ENCODE data around the gene LRP1B. TPM values are rescaled to one million over a fixed set of nuclear protein-coding genes. Genes with fewer than 3 reads are reported as not detected.

The LRP1B gene
- total RNA-seq, 4 donors from 2014 or later: 3.3 to 11.1 (median 4.6) TPM

DNA sequence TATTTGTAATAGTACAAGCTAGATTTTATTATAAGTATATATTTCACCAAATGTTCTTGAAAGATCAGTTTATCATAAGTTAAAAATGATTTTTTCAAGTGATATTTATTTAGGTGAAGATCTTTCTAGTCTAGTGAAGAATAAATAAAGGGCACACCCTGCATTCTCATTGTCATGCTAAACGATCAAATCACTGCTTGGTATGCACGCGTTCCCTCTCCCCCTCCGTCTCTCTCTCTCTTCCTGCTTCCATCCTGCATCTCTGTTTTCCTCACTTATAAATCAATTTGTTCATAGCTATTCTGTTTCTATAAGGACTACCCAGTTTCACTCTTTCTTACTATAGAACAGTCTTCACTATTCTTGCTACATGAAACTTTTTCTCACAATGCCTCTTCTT, 1067.4 kb downstream of the LRP1B start:
- Histone ChIP-seq H3K27ac (no peak overlapping the region), H3K4me3 (no peak overlapping the region), H3K9me3 (no peaks in the 10 kb centered on the region), H3K4me1 (no peaks in the 10 kb centered on the region), H3K36me3 (no peaks in the 10 kb centered on the region), H3K27me3 (no peaks in the 10 kb centered on the region)
- intact Hi-C loops (cut with DNase I; ENCODE audit: low total_unique reads): no loop called here
- in situ Hi-C loops (cut with MboI; ENCODE audit: low sequenced_read_pairs in 4 of 4): no loop called here
- ATAC-seq (no peak), DNase-seq (no peak)
- TF ChIP-seq POLR2A (IDR thresholded peaks at IDR 0.05): no peak
- TF ChIP-seq, protein P1, sequence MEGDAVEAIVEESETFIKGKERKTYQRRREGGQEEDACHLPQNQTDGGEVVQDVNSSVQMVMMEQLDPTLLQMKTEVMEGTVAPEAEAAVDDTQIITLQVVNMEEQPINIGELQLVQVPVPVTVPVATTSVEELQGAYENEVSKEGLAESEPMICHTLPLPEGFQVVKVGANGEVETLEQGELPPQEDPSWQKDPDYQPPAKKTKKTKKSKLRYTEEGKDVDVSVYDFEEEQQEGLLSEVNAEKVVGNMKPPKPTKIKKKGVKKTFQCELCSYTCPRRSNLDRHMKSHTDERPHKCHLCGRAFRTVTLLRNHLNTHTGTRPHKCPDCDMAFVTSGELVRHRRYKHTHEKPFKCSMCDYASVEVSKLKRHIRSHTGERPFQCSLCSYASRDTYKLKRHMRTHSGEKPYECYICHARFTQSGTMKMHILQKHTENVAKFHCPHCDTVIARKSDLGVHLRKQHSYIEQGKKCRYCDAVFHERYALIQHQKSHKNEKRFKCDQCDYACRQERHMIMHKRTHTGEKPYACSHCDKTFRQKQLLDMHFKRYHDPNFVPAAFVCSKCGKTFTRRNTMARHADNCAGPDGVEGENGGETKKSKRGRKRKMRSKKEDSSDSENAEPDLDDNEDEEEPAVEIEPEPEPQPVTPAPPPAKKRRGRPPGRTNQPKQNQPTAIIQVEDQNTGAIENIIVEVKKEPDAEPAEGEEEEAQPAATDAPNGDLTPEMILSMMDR (IDR thresholded peaks at IDR 0.05 in 4 of 5, conservative IDR thresholded peaks at IDR 0.05 in 1 of 5): no peak

DNA sequence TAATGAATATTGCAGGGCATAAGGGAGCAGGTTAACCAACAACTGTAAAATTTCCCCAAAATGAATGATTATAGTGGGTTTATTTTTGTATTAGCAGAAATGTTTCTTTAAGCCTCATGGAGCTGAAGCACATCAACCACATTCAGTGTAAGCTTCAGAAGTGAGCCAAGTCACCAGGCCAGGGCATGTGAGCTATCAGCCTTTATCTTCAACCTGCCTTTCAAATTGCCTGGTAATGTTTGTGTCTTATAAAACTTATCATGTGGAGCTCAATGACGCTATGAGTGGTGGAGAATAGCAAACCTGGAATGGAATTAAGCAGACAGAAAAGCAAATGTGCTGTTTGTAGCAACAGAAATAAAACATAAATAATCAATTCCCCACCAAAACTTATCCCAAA, 1068.4 kb downstream of the LRP1B start:
- H3K36me3 ChIP-seq: no peaks in the 10 kb centered on the region
- H3K27ac ChIP-seq: no peak overlapping the region
- in situ Hi-C loops (cut with MboI; ENCODE audit: low sequenced_read_pairs in 4 of 4) (no loop called here), intact Hi-C loops (cut with DNase I; ENCODE audit: low total_unique reads) (no loop called here)
- no peaks in the 10 kb centered on the region for H3K9me3 ChIP-seq
- DNase-seq (no peak), ATAC-seq (no peak)
- no peak overlapping the region for H3K4me3 ChIP-seq
- H3K4me1 ChIP-seq: no peaks in the 10 kb centered on the region
- no peaks in the 10 kb centered on the region for H3K27me3 ChIP-seq
- no peak for TF ChIP-seq POLR2A (IDR thresholded peaks at IDR 0.05)
- TF ChIP-seq, protein P1 (IDR thresholded peaks at IDR 0.05 in 4 of 5, conservative IDR thresholded peaks at IDR 0.05 in 1 of 5): no peak

DNA sequence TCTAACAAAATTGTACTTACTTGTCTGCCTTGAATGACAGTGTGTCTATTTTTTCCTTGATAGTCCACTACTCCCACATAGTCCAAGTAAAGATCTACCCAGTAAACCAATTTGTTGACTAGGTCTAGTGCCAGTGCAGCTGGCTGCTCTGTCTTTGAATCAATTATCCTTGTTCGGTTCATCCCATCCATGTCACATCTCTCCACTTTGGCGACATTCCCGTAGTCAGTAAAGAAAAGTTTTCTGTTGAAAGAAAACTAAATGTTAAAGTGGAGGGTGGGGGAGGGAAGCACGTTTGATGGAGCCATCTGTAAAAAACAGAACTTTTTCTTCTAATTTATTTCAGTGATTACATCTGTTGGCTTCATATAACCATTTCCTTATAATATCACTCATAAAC, 1068.8 kb downstream of the LRP1B start:
- Histone ChIP-seq H3K27ac (no peak overlapping the region), H3K4me3 (no peak overlapping the region), H3K4me1 (no peaks in the 10 kb centered on the region), H3K36me3 (no peaks in the 10 kb centered on the region), H3K9me3 (no peaks in the 10 kb centered on the region), H3K27me3 (no peaks in the 10 kb centered on the region)
- DNase-seq (no peak), ATAC-seq (no peak)
- in situ Hi-C loops (cut with MboI; ENCODE audit: low sequenced_read_pairs in 4 of 4): no loop called here
- intact Hi-C loops (cut with DNase I; ENCODE audit: low total_unique reads): no loop called here
- no peak for TF ChIP-seq POLR2A (IDR thresholded peaks at IDR 0.05)
- TF ChIP-seq, protein P1 (IDR thresholded peaks at IDR 0.05 in 4 of 5, conservative IDR thresholded peaks at IDR 0.05 in 1 of 5): no peak

DNA sequence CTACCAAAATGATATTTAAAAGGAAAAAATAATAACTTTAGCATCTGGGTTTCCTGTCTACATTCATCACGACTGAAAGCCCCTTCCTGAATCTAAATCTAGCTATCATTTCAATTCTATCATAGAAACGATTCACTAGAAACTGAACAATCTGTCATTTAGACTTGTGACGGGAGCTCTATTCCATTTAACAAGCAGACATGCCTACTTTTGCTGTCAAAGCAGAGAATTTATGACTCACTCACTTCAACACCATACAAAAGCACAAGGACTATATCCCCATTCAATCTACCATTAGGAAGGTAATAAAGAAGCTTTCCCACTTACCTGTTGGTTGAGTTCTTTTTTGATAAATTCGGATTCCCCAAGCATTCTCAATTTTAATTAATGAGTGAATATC, 1072.3 kb downstream of the LRP1B start:
- intact Hi-C loops (cut with DNase I; ENCODE audit: low total_unique reads): no loop called here
- no peaks in the 10 kb centered on the region for H3K27me3 ChIP-seq
- DNase-seq (no peak), ATAC-seq (no peak)
- no peak overlapping the region for H3K27ac ChIP-seq
- no peaks in the 10 kb centered on the region for H3K36me3 ChIP-seq
- H3K4me3 ChIP-seq: no peak overlapping the region
- no peaks in the 10 kb centered on the region for H3K9me3 ChIP-seq
- H3K4me1 ChIP-seq: no peaks in the 10 kb centered on the region
- TF ChIP-seq, protein P1 (IDR thresholded peaks at IDR 0.05 in 4 of 5, conservative IDR thresholded peaks at IDR 0.05 in 1 of 5): no peak
- no peak for TF ChIP-seq POLR2A (IDR thresholded peaks at IDR 0.05)
- in situ Hi-C loops (cut with MboI; ENCODE audit: low sequenced_read_pairs in 4 of 4): no loop called here

DNA sequence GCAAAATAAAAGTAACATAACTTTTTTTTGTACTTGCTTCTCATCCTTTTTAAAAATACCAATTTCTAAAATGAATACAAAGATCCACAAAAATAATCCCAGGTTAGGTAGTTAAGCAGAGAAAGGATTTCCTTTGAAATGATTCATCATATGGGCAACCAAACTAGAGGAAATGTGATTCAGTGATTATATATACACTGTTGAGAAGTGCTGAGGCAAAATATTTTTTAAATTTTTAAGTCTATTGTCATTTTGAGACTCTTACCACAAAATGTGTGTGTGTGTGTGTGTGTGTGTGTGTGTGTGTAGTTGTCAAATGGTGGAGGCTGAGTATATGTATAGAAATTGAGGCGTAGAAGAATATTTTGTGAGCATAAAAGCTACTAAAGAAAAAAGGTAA, 1075.3 kb downstream of the LRP1B start:
- intact Hi-C loops (cut with DNase I; ENCODE audit: low total_unique reads): no loop called here
- in situ Hi-C loops (cut with MboI; ENCODE audit: low sequenced_read_pairs in 4 of 4): no loop called here
- no peaks in the 10 kb centered on the region for H3K4me1 ChIP-seq

More for the DNA sequence above, 1075.3 kb downstream of the LRP1B start:
- Histone ChIP-seq H3K9me3 (no peaks in the 10 kb centered on the region), H3K4me3 (no peak overlapping the region), H3K36me3 (no peaks in the 10 kb centered on the region), H3K27ac (no peak overlapping the region), H3K27me3 (no peaks in the 10 kb centered on the region)
- no peak for ATAC-seq
- DNase-seq: no peak
- TF ChIP-seq, protein P1 (IDR thresholded peaks at IDR 0.05 in 4 of 5, conservative IDR thresholded peaks at IDR 0.05 in 1 of 5): no peak
- no peak for TF ChIP-seq POLR2A (IDR thresholded peaks at IDR 0.05)
